RWPE2 (cell line): ENCODE data around the gene KCNMA1.
A peak's percentile ranks its signal among the peaks of the same experiment; 100 is the strongest.

Experiments
- ATAC-seq: fragments of 200-7000 bp; cut with Tn5 transposase; 3 replicates; pipeline ENCODE4 v1.9.1; 2021; ENCODE audit warnings: low read depth
- DNase-seq: peaks from one replicate; pipeline ENCODE4 v3.0.0-alpha.2; 2020; ENCODE audit warnings: low spot score
- H3K27ac ChIP-seq: fragments of 450-650 bp; 2 replicates; pipeline ENCODE4 v1.5.1; 2017; ENCODE audit warnings: mild to moderate bottlenecking; ENCODE audit not compliant: poor library complexity, severe bottlenecking
- H3K27me3 ChIP-seq: fragments of 250-450 bp; sonication (Bioruptor Pico); 2 replicates; pipeline ENCODE4 v1.5.1; 2021; ENCODE audit warnings: mild to moderate bottlenecking, moderate library complexity; ENCODE audit not compliant: insufficient read depth, poor library complexity, severe bottlenecking
- H3K36me3 ChIP-seq: fragments of 250-450 bp; sonication (Bioruptor Pico); 2 replicates; pipeline ENCODE4 v1.5.1; 2020; ENCODE audit warnings: low read depth, mild to moderate bottlenecking, moderate library complexity
- H3K4me1 ChIP-seq: fragments of 250-450 bp; sonication (Bioruptor Pico); 2 replicates; pipeline ENCODE4 v1.5.1; 2021; ENCODE audit warnings: mild to moderate bottlenecking, moderate library complexity; ENCODE audit not compliant: insufficient read depth, poor library complexity, severe bottlenecking
- H3K4me3 ChIP-seq: fragments of 250-450 bp; sonication (Bioruptor Pico); 2 replicates; pipeline ENCODE4 v1.5.1; 2021; ENCODE audit warnings: mild to moderate bottlenecking, moderate library complexity; ENCODE audit not compliant: severe bottlenecking
- H3K9me3 ChIP-seq: fragments of 250-450 bp; sonication (Bioruptor Pico); 2 replicates; pipeline ENCODE4 v1.5.1; 2021; ENCODE audit warnings: mild to moderate bottlenecking, moderate library complexity; ENCODE audit not compliant: severe bottlenecking
- TF ChIP-seq, protein P1 (sequence below): fragments of 450-650 bp; IDR thresholded peaks from one replicate; pipeline ENCODE4 v1.5.1; 2017; ENCODE audit warnings: mild to moderate bottlenecking, moderate library complexity; ENCODE audit not compliant: poor library complexity, severe bottlenecking

KCNMA1 gene

DNA sequence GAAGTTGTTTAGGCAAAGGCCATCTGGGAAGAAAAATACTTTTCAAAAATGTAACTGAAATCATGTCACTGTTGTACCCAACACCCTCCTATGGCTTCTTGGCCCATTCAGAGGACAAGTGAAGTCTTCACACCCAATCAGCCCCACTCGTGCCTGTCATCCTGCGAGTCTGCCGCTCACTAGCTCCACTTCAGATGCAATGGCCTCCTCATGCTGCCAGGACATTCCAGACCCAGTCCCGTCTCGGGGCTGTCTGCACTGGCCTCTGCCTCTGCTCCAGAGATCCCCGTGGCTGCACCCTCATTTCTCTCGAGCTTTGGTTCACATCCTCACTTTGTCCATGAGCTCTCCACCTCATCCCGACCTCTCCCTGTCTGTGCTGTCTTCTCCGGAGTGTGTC, 227.1 kb downstream of the KCNMA1 start:
- H3K4me1 ChIP-seq = peaks cover 18% of the 10 kb centered on the region
- H3K4me3 ChIP-seq = no peak overlapping the region
- no peaks in the 10 kb centered on the region for H3K27me3 ChIP-seq
- ATAC-seq (no peak), DNase-seq (no peak)
- no peaks in the 10 kb centered on the region for H3K9me3 ChIP-seq
- no peak overlapping the region for H3K27ac ChIP-seq
- no peaks in the 10 kb centered on the region for H3K36me3 ChIP-seq
- TF ChIP-seq, protein P1, sequence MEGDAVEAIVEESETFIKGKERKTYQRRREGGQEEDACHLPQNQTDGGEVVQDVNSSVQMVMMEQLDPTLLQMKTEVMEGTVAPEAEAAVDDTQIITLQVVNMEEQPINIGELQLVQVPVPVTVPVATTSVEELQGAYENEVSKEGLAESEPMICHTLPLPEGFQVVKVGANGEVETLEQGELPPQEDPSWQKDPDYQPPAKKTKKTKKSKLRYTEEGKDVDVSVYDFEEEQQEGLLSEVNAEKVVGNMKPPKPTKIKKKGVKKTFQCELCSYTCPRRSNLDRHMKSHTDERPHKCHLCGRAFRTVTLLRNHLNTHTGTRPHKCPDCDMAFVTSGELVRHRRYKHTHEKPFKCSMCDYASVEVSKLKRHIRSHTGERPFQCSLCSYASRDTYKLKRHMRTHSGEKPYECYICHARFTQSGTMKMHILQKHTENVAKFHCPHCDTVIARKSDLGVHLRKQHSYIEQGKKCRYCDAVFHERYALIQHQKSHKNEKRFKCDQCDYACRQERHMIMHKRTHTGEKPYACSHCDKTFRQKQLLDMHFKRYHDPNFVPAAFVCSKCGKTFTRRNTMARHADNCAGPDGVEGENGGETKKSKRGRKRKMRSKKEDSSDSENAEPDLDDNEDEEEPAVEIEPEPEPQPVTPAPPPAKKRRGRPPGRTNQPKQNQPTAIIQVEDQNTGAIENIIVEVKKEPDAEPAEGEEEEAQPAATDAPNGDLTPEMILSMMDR = no peak

DNA sequence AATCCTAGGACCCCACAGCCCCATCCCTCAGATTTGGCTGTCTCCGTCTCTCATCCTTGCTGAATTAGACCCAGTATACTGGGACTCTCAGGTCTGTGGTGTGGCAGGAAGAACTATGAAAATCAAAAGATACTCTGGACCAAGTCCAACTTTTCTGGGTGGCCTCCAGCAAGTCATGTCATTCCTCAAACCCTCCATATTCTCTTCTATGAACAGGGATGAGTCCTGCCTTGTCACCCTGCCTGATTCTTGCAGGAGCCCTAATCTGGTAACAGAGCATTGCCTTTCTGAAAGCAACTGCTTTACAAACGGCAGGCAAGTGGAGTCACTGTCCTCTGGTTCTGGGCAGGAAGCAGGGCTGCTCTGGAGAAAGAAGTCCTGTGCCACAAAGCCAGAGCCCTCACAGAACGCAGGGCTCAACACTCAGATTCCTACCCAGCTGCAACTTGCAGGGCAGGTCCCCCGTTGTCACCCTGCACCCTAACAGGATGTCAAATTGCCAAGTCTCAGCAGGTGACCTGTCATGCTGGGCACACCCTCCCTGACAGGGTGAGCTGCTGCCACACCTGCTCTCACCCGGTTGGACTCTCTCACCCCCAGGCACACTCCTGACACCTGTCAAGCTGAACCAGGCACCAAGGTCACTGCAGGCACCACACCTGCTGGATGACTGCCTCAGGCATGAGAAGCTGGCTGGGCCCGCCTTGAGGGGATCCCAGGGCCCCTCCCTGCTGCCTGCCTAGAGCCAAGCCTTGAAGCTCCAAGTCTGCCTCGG, 227.7 kb downstream of the KCNMA1 start:
- Histone ChIP-seq H3K27ac (no peak overlapping the region), H3K27me3 (no peaks in the 10 kb centered on the region), H3K4me1 (peaks cover 14% of the 10 kb centered on the region), H3K4me3 (no peak overlapping the region), H3K9me3 (no peaks in the 10 kb centered on the region), H3K36me3 (no peaks in the 10 kb centered on the region)
- no peak for DNase-seq
- TF ChIP-seq, protein P1 = no peak
- ATAC-seq = no peak

DNA sequence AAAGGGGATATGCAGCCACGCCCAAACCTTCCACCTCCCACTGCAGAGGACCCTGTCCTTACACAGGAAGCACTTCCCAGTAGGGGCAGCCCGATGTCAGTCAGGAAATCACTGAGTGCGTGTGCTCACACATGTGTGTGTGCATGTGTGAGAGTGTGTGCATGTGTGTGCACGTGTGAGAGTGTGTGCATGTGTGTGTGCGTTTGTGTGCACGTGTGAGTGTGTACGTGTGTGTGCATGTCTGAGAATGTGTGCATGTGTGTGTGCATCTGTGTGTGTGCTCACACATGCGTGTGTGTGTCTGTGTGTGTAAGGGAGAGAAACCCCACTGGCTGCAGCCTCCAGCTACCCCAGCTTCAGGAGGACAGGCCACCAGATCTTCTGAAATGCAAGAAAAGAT, 229.3 kb downstream of the KCNMA1 start:
- peaks cover 12% of the 10 kb centered on the region for H3K4me1 ChIP-seq
- TF ChIP-seq, protein P1 = no peak
- ATAC-seq = no peak

DNA sequence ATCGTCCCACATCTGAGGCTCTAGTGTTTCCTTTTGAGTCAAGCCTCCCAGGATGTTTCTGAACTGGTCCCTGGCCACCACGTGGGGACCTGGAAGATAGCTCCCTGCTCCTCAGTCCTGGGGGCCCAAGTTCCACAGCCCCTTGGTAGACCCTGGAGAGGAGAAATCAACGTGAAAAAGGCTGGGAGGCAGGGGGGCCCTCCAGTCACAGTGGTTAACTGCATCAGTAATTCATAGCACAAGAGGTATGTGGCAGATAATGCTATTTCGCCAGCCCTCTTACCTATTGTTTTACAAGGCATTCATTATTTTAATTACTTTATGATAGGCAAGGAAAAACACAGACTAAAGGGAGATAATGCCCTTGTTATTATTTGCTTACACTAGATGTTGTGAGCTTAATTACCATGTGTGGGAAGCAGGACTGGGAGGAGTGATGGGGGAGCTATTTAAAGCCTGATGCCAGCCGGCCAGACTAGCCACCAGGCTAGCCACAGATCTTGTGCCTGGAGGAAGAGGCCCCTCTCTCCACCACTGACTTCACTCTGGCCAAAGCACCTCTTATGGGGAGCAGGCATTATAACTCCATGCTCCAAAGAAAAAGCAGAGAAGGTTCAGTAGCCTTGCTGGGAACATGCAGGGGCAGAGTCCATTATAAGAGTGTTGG, 230.7 kb downstream of the KCNMA1 start:
- Histone ChIP-seq H3K27me3 (no peaks in the 10 kb centered on the region), H3K27ac (peak overlapping the region; percentile 43), H3K9me3 (no peaks in the 10 kb centered on the region), H3K4me1 (peaks cover 12% of the 10 kb centered on the region), H3K36me3 (no peaks in the 10 kb centered on the region), H3K4me3 (no peak overlapping the region)
- TF ChIP-seq, protein P1 = no peak
- no peak for DNase-seq
- ATAC-seq = no peak

More for the DNA sequence above, 229.3 kb downstream of the KCNMA1 start:
- no peaks in the 10 kb centered on the region for H3K36me3 ChIP-seq
- no peak overlapping the region for H3K4me3 ChIP-seq
- no peaks in the 10 kb centered on the region for H3K27me3 ChIP-seq
- H3K27ac ChIP-seq = no peak overlapping the region
- no peak for DNase-seq
- H3K9me3 ChIP-seq = no peaks in the 10 kb centered on the region

DNA sequence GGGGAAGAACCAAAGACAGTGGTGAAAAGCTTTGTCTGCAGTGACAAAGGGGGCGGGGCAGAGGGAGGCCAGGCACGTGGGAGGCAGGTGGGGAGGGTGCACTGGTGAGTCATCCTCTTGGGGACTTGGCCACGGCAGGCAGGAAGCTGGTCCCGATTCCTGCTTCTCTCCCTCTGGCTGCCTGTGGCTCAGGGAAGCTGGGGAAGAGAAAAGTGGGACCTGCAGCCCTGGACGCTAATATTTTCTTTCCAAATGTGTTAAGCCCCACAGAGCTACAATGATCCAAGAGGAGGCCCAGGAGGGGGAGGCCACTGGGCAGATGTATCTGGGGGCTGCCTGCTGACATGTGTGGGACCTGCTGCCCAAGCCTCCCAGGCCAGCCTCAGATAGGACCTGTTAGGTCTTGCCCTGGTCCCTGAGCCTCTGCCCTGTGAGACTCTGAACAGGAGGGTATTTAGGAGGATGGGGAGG, 231.8 kb downstream of the KCNMA1 start:
- TF ChIP-seq, protein P1 = no peak
- no peak for DNase-seq
- Histone ChIP-seq H3K27ac (peak overlapping the region; percentile 43), H3K4me1 (peaks cover 12% of the 10 kb centered on the region), H3K36me3 (no peaks in the 10 kb centered on the region), H3K4me3 (no peak overlapping the region), H3K27me3 (no peaks in the 10 kb centered on the region), H3K9me3 (no peaks in the 10 kb centered on the region)
- ATAC-seq = peak; percentile 80
